ENCODE data around the gene KCNMB2.

DNA sequence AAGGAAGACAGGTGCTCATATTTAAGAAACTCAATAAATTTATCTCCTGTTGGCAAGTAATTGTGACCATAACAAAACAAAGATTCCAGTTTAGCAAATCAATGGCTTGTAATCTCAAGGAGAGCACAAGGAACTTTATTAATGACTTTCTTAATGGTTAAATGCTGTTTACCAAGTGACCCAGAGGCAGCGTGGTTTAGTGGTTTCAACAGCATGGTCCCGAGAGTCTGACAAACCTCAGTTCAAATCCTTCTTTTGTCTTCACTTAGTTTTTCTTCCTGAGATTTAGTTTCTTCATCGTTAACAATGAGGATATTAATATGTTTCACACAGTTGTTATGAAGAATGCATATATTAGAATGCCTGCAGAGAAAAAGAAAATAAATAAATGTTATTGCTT is 212.6 kb downstream of the KCNMB2 start:
- TF ChIP-seq GATA2 (IDR thresholded peaks at IDR 0.05; ENCODE audit: low read depth, low read length): no peak
- no peak for TF ChIP-seq GATA3 (IDR thresholded peaks at IDR 0.05; ENCODE audit: low read depth, low read length)

Measured in SH-SY5Y (cell line).